IMR-90 (cell line): ENCODE data around the gene SNRK.

Experiments used
- CEBPB ChIP-seq: IDR thresholded peaks from 2 replicates; pipeline ENCODE4 v1.6.1; 2012; ENCODE audit warnings: low read depth, low read length, improper control_type of control experiment
- POLR2A ChIP-seq: IDR thresholded peaks from 2 replicates; pipeline ENCODE4 v1.6.1; 2012; ENCODE audit warnings: mild to moderate bottlenecking, low read depth, low read length
- SMC3 ChIP-seq: fragments of 150-350 bp; IDR thresholded peaks from 2 replicates; pipeline ENCODE4 v1.6.1; 2016; ENCODE audit warnings: low read depth, mild to moderate bottlenecking, antibody characterized with exemption, low read length, moderate library complexity
- TF ChIP-seq, protein P1 (sequence below): conservative IDR thresholded peaks from 2 replicates; pipeline ENCODE4 v1.5.1; 2012; ENCODE audit warnings: mild to moderate bottlenecking, low read depth, low read length, improper control_type of control experiment
- TF ChIP-seq, protein P2 (sequence below): fragments of 150-350 bp; IDR thresholded peaks from 2 replicates; pipeline ENCODE4 v1.6.1; 2017; ENCODE audit warnings: mild to moderate bottlenecking, antibody characterized with exemption, low read length, low read depth

GRCh38 chr3:43327582-43327979 lies 41.2 kb downstream of the SNRK start:
- TF ChIP-seq POLR2A: no peak
- no peak for TF ChIP-seq CEBPB
- TF ChIP-seq, protein P1, sequence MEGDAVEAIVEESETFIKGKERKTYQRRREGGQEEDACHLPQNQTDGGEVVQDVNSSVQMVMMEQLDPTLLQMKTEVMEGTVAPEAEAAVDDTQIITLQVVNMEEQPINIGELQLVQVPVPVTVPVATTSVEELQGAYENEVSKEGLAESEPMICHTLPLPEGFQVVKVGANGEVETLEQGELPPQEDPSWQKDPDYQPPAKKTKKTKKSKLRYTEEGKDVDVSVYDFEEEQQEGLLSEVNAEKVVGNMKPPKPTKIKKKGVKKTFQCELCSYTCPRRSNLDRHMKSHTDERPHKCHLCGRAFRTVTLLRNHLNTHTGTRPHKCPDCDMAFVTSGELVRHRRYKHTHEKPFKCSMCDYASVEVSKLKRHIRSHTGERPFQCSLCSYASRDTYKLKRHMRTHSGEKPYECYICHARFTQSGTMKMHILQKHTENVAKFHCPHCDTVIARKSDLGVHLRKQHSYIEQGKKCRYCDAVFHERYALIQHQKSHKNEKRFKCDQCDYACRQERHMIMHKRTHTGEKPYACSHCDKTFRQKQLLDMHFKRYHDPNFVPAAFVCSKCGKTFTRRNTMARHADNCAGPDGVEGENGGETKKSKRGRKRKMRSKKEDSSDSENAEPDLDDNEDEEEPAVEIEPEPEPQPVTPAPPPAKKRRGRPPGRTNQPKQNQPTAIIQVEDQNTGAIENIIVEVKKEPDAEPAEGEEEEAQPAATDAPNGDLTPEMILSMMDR: no peak
- TF ChIP-seq, protein P2, sequence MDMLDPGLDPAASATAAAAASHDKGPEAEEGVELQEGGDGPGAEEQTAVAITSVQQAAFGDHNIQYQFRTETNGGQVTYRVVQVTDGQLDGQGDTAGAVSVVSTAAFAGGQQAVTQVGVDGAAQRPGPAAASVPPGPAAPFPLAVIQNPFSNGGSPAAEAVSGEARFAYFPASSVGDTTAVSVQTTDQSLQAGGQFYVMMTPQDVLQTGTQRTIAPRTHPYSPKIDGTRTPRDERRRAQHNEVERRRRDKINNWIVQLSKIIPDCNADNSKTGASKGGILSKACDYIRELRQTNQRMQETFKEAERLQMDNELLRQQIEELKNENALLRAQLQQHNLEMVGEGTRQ: no peak
- no peak for TF ChIP-seq SMC3
